Muscle layer of duodenum (tissue), 2 donors: ENCODE measurements around the gene RAB36.

Source experiments
- H3K27ac ChIP-seq: one replicate; pipeline ENCODE4 v1.7.0; 2013; ENCODE audit warnings: mild to moderate bottlenecking, low read length
- H3K27me3 ChIP-seq: one replicate; pipeline ENCODE4 v1.7.0; 2013; ENCODE audit warnings: low read depth, mild to moderate bottlenecking, control low read depth, low read length
- H3K36me3 ChIP-seq, 2 donors: one replicate each; pipeline ENCODE4 v1.7.0; 2013; ENCODE audit warnings: low read length in 2 of 2, control low read depth in 1 of 2, mild to moderate bottlenecking in 1 of 2; ENCODE audit not compliant: insufficient read depth in 2 of 2, control insufficient read depth in 1 of 2
- H3K4me1 ChIP-seq, 2 donors: one replicate each; pipeline ENCODE4 v1.7.0; 2013; ENCODE audit warnings: low read length in 2 of 2, mild to moderate bottlenecking in 2 of 2, control low read depth in 1 of 2, moderate library complexity in 1 of 2; ENCODE audit not compliant: insufficient read depth in 2 of 2, control insufficient read depth in 1 of 2
- H3K4me3 ChIP-seq, 2 donors: one replicate each; pipeline ENCODE4 v1.7.0; 2013; ENCODE audit warnings: low read length in 2 of 2, low read depth in 1 of 2, mild to moderate bottlenecking in 1 of 2
- H3K9me3 ChIP-seq, 2 donors: one replicate each; pipeline ENCODE4 v1.7.0; 2013; ENCODE audit warnings: low read length in 2 of 2, control low read depth in 1 of 2, mild to moderate bottlenecking in 1 of 2; ENCODE audit not compliant: control insufficient read depth in 1 of 2
- donor health status: healthy.

Gene RAB36

DNA sequence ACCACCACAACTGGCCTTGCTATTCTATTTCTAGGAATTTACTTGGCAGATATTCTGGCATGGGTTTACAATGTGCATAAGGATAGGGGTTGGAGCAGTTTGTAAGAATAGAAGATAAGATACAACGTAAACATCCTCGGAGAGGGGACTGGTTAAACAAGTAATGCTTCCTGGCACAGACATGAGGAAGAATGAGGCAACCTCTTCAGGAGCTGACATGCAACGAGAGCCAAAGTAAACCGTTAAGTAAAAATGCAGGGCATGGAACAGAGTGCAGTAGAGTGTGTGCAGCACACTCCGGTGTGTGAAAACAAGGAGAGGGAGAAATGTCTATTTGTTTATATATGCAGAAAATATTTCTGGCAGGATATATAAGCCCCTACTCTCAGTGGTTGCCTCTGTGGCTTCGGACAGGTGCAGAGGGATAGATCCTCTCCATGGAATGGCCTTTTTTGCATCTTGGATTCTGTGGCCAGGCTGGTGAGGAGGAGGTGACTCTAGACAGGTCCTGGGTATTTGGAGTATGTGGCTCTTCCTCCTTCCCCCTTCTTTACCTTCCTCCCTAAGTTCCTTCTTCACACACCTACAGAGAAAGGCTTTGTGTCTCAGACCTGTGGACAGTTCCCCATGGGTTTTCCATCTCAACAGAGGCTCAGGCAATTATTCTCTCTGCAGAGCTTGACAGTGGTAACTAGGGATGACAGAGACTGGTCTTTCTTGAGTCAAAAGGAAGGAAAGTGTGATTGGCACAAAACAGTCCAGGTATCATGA is 2.5 kb downstream of the RAB36 start:
- H3K4me1 ChIP-seq, result peaks cover 0 to 8% of the 10 kb centered on the region in 2 donors
- H3K9me3 ChIP-seq, result no peaks in the 10 kb centered on the region
- H3K4me3 ChIP-seq, result no peak overlapping the region
- no peak overlapping the region for H3K27ac ChIP-seq
- peaks cover 0 to 9% of the 10 kb centered on the region in 2 donors for H3K36me3 ChIP-seq
- no peaks in the 10 kb centered on the region for H3K27me3 ChIP-seq

DNA sequence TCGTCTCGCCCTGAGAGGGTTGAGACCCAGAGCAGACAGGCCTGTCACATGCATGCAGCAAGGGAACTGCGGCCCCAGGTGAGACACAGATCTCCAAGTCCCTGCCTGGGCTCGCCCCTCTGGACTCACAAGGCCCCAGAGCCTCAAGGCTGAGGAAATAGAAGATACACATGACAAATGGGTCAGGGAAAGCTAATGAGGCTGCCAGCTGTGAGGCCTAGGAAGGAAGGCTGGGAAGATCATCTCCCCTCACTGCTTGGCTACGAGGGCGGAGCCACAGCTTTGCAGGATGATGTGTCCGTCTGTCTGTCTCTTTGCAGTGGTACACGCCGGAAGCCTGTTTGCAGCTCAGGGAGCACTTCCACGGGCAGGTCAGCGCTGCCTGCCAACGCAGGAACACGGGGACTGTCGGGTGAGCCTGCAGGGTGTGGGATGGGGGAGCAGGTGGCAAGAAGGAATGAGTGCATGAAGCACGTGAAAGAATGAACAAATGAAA is 4.5 kb downstream of the RAB36 start:
- Histone ChIP-seq H3K4me1 (peaks cover 0 to 8% of the 10 kb centered on the region in 2 donors), H3K4me3 (no peak overlapping the region), H3K9me3 (no peaks in the 10 kb centered on the region), H3K27me3 (no peaks in the 10 kb centered on the region), H3K27ac (no peak overlapping the region), H3K36me3 (peaks cover 0 to 9% of the 10 kb centered on the region in 2 donors)

DNA sequence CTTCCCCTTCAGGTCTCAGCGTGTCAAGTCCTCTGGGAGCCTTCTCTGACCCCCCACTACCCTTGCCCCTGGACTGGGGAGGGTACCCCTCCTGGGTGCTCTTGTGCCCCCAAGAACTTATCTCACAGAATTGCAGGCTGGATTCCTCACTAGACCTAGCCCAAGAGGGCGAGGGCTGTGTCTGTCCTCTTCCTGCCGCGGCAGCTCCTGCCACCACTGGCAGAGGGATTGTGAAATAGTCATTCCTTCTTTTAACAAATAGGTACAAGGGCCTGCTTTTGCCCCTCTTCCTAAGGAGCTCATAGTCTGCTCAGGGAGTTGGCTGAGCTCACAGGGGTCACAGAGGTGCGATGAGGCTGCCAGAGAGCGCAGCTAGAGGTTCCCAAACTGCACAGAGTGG is 5.5 kb downstream of the RAB36 start:
- Histone ChIP-seq H3K27ac (no peak overlapping the region), H3K9me3 (no peaks in the 10 kb centered on the region), H3K4me3 (no peak overlapping the region), H3K4me1 (peaks cover 0 to 8% of the 10 kb centered on the region in 2 donors), H3K27me3 (no peaks in the 10 kb centered on the region), H3K36me3 (peaks cover 0 to 9% of the 10 kb centered on the region in 2 donors)

DNA sequence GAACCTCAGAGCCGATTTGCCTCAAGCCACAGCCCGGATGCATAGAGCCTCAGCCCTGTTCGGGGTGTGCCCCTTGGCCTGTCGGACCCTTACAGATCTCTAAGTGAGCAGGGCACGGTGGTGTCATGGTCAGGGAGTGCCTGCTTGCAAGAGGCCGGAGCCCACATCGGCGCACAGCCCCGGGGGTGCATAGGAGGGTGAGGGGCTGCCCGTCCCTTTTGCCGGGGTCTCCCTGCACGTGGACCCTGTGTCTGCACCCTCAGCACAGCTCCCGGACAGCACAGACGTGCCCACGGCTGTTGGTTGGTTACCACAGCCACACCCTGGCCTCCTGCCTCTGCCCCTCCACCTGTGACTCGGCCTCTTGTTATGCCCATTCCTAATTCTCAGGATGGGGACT is 6.5 kb downstream of the RAB36 start:
- Histone ChIP-seq H3K27ac (no peak overlapping the region), H3K36me3 (peaks cover 0 to 9% of the 10 kb centered on the region in 2 donors)

DNA sequence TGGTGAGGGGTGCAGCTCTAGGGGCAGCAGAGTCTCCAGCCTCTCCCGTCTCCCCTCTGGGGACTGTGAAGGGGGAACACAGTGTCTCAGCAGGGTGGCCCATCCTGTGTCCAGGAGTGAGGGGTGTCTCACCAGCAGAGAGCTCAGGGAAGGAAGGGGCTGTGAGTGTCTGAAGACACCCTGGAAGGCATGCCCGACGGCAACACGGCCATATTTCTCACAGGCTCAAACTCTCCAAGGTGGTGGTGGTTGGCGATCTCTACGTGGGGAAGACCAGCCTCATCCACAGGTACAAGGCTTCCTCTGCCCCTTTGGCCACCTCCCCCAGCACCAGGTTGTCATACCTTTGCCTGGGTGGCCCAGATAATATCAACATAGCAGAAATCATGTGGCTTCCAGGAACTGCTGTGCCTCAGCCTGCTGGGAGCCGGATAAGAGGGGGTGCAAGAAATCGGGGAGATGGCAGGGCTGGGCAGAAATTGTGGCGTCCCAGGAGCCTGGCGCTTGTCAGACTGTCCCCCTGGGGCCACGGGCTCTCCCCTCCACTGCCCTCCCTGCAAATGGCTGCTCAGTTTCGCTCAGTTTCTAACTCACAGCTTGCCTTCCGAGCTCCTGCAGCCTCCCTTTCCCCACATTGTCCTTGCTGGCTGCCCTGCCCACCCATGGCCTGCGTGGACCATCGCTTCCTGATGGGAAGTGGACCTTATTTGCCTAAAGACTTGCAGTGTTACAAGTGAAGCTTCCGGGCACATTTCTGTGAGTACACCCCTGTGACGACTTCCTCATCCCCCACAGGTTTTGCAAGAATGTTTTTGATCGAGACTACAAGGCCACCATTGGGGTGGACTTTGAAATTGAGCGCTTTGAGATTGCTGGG is 7.2 kb downstream of the RAB36 start:
- peaks cover 0 to 8% of the 10 kb centered on the region in 2 donors for H3K4me1 ChIP-seq
- no peak overlapping the region for H3K4me3 ChIP-seq
- H3K27me3 ChIP-seq, result no peaks in the 10 kb centered on the region
- H3K9me3 ChIP-seq, result no peaks in the 10 kb centered on the region
- peaks cover 0 to 9% of the 10 kb centered on the region in 2 donors for H3K36me3 ChIP-seq
- no peak overlapping the region for H3K27ac ChIP-seq

More for the DNA sequence above, 6.5 kb downstream of the RAB36 start:
- no peaks in the 10 kb centered on the region for H3K27me3 ChIP-seq
- H3K9me3 ChIP-seq, result no peaks in the 10 kb centered on the region
- H3K4me1 ChIP-seq, result peaks cover 0 to 8% of the 10 kb centered on the region in 2 donors
- no peak overlapping the region for H3K4me3 ChIP-seq

DNA sequence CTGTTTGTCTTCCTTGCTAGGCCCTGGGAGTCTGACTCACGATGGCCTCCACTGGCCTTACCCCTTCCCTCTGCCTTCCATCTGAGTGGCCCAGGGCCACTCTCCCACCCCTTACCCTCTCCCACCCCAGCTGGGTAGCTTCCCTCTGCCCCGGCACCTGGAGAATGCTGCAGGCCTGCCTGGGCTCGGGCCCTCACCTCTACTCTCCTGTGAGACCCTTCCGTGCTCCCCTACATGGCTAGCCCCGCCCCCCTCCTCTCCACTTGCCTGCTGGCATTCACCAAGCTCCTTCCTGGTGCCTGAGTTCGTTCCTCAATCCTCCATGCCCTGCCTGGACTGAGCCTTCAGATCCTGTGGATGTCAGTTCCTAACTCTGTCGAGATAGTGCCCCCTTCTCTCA is 8.7 kb downstream of the RAB36 start:
- no peaks in the 10 kb centered on the region for H3K4me1 ChIP-seq
- H3K27ac ChIP-seq, result no peak overlapping the region
- H3K27me3 ChIP-seq, result no peaks in the 10 kb centered on the region
- no peak overlapping the region for H3K4me3 ChIP-seq
- H3K36me3 ChIP-seq, result peaks cover 0 to 15% of the 10 kb centered on the region in 2 donors
- H3K9me3 ChIP-seq, result no peaks in the 10 kb centered on the region

DNA sequence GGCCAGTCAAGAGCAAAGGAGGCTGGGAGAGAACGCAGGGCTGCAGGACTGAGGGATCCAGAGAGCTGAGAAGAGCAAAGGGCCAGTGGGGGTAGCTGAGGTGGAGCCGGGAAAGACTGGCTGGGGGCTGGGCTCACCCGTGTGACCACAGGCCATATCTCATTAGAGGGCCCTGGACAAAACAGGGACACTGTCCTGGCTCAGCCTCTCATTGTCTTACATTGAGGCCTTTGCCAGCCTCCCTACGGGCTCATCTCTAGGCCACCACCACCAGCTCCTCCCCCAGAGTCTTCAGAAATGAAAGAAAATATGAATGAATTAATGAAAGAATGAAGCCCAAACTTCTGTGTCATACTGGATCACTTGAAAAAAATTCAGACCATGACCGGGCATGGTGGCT is 9.2 kb downstream of the RAB36 start:
- Histone ChIP-seq H3K4me3 (no peak overlapping the region), H3K27ac (no peak overlapping the region), H3K27me3 (no peaks in the 10 kb centered on the region), H3K9me3 (no peaks in the 10 kb centered on the region), H3K36me3 (peaks cover 0 to 18% of the 10 kb centered on the region in 2 donors), H3K4me1 (no peaks in the 10 kb centered on the region)

DNA sequence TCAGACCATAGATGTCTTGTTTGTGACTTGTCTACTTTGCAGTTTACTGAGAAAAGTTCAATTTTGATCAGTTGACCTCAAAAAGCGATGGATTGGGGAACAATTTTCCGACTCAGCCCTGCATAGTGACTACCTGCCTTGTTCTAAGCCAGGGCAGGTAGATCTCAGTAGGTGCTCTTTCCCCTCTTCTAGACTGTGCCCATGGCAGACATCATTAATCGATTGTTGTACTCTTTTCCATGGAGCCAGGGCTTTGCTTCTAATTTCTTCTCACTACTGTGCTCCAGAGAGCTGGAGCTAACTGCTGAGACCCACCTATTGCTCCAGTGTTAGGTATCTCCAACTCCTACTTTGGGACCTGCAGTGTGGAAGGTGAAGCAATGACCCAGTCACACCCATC is 9.9 kb downstream of the RAB36 start:
- no peak overlapping the region for H3K4me3 ChIP-seq
- no peaks in the 10 kb centered on the region for H3K9me3 ChIP-seq
- H3K36me3 ChIP-seq, result peaks cover 0 to 13% of the 10 kb centered on the region in 2 donors
- no peaks in the 10 kb centered on the region for H3K27me3 ChIP-seq
- H3K27ac ChIP-seq, result no peak overlapping the region
- no peaks in the 10 kb centered on the region for H3K4me1 ChIP-seq

DNA sequence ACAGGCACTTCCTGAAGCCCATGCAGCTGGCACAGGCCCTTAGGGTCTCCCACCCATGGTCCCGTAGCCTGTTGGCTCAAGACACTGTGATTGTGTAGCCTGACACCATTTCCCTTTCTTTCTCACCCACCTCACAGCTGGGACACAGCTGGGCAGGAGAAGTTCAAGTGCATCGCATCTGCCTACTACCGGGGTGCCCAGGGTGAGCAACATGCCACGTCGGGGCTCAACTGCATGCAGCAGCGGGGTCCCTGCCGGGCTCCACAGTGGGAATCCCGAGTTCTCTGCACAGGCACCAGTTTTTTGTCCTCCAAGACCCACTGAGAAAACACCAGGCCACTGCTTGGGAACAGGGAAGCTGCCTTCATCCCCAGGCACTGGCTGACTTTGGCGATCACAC is 10.6 kb downstream of the RAB36 start:
- H3K4me1 ChIP-seq, result no peaks in the 10 kb centered on the region
- H3K36me3 ChIP-seq, result peaks cover 0 to 13% of the 10 kb centered on the region in 2 donors
- no peaks in the 10 kb centered on the region for H3K27me3 ChIP-seq
- no peak overlapping the region for H3K4me3 ChIP-seq
- H3K27ac ChIP-seq, result no peak overlapping the region
- H3K9me3 ChIP-seq, result no peaks in the 10 kb centered on the region

DNA sequence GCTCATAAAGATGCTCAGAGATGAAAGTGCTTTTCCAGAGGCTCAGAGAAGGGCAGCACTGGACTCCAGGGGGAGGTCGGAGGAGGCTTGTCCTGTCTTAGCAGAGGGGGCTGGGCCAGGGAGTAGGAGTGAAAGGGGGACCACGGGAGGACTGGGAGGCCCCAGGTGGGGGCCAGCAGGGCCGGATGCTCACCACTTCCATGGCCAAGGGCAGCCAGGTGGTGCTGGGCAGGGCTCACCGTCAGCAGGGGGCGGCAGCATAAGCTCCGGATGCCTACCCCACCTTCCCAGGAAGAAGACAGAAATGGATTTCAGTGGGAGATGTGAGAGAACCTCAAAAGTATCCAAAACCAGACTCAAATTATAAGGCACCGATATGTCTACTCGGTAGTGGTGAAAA is 11.0 kb downstream of the RAB36 start:
- peaks cover 0 to 13% of the 10 kb centered on the region in 2 donors for H3K36me3 ChIP-seq
- no peak overlapping the region for H3K27ac ChIP-seq
- H3K4me3 ChIP-seq, result no peak overlapping the region
- no peaks in the 10 kb centered on the region for H3K4me1 ChIP-seq
- H3K27me3 ChIP-seq, result no peaks in the 10 kb centered on the region
- H3K9me3 ChIP-seq, result no peaks in the 10 kb centered on the region
